ENCODE measurements around the gene DCDC2. TPM values are rescaled to one million over a fixed set of nuclear protein-coding genes. Genes with fewer than 3 reads are reported as not detected.

DCDC2 gene
- total RNA-seq, 1 donor from 2014 or later, result 142 TPM

- H3K4me3 ChIP-seq (ENCODE audit: low read depth, low read length), result no peak overlapping the region
- TF ChIP-seq CTCF (conservative IDR thresholded peaks at IDR 0.05; ENCODE audit: low read depth, low read length), result no peak
- no peak for DNase-seq (ENCODE audit: low read depth)
Measured at GRCh38 chr6:24195836-24196597, 161.8 kb downstream of the DCDC2 start.

- no peak for DNase-seq (ENCODE audit: low read depth)
- no peak overlapping the region for H3K4me3 ChIP-seq (ENCODE audit: low read depth, low read length)
- TF ChIP-seq CTCF (conservative IDR thresholded peaks at IDR 0.05; ENCODE audit: low read depth, low read length), result no peak
Measured at GRCh38 chr6:24194978-24195700, 162.7 kb downstream of the DCDC2 start.

GRCh38 chr6:24193364-24193763 is 164.5 kb downstream of the DCDC2 start:
- no peak for TF ChIP-seq CTCF (conservative IDR thresholded peaks at IDR 0.05; ENCODE audit: low read depth, low read length)
- H3K4me3 ChIP-seq (ENCODE audit: low read depth, low read length), result no peak overlapping the region
- no peak for DNase-seq (ENCODE audit: low read depth)

GRCh38 chr6:24191346-24191745 is 166.5 kb downstream of the DCDC2 start:
- no peak for TF ChIP-seq CTCF (conservative IDR thresholded peaks at IDR 0.05; ENCODE audit: low read depth, low read length)
- no peak for DNase-seq (ENCODE audit: low read depth)
- no peak overlapping the region for H3K4me3 ChIP-seq (ENCODE audit: low read depth, low read length)

GRCh38 chr6:24188578-24189080 is 169.2 kb downstream of the DCDC2 start:
- TF ChIP-seq CTCF (conservative IDR thresholded peaks at IDR 0.05; ENCODE audit: low read depth, low read length), result no peak
- no peak overlapping the region for H3K4me3 ChIP-seq (ENCODE audit: low read depth, low read length)
- no peak for DNase-seq (ENCODE audit: low read depth)

- no peak overlapping the region for H3K4me3 ChIP-seq (ENCODE audit: low read depth, low read length)
- no peak for DNase-seq (ENCODE audit: low read depth)
- no peak for TF ChIP-seq CTCF (conservative IDR thresholded peaks at IDR 0.05; ENCODE audit: low read depth, low read length)
Measured at GRCh38 chr6:24187965-24188577, 169.8 kb downstream of the DCDC2 start.

Data from epithelial cell of proximal tubule (primary cell).